Right ventricle myocardium superior (tissue), 1 donor: ENCODE results near the gene PRSS12. TPM values are rescaled to one million over a fixed set of nuclear protein-coding genes. Genes with fewer than 3 reads are reported as not detected.
"Not testable (repeated sequence)": the region's sequence is repeated elsewhere in the genome, so short reads cannot be mapped to it uniquely, and the experiment has no call there.

Experiments used
- ATAC-seq: fragments of 200-7000 bp; cut with Tn5 transposase; one replicate; pipeline ENCODE4 v1.9.1; 2020; ENCODE audit warnings: mild to moderate bottlenecking; ENCODE audit not compliant: poor library complexity
- DNase-seq: peaks from one replicate; pipeline ENCODE4 v3.0.0-alpha.2; 2020
- intact Hi-C: fragments of 100-400 bp; cut with DNase I; formaldehyde crosslinking; loops from one replicate; pipeline ENCODE4 v1.11.2; 2022
- total RNA-seq: library from RNA; stranded (reverse); fragmentation: NEBNext Ultra II Directional; extraction: Animal tissue kit (Norgen Biotek cat#: 25700); gene quantifications from one replicate; pipeline ENCODE4 v1.2.1, GENCODE V29; 2021
- donor health status: DM: no; HTN: yes; CAD: no; lungs with severe emphysema.

PRSS12 gene
- total RNA-seq, 1 donor from 2014 or later: not detected

DNA sequence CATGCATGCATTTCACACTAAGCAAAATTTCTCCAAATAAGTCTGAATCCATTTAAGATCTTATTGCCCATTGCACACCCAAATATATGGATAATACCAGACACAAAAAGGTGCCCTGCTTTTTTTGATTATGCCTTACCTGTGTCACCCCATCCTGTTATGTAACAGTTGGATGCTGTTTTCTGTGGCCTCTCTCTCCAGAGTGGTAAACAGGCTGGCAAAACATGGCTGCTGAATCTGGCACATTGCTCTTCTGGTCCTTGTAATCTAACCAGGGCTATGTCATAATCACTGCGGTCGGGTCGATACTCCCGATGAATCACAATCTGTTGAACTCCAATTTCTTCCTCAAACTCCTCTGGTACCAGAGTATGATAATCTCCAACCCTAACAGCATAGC is 70.1 kb downstream of the PRSS12 start:
- intact Hi-C loops: no loop called here
- ATAC-seq: no peak
- no peak for DNase-seq

DNA sequence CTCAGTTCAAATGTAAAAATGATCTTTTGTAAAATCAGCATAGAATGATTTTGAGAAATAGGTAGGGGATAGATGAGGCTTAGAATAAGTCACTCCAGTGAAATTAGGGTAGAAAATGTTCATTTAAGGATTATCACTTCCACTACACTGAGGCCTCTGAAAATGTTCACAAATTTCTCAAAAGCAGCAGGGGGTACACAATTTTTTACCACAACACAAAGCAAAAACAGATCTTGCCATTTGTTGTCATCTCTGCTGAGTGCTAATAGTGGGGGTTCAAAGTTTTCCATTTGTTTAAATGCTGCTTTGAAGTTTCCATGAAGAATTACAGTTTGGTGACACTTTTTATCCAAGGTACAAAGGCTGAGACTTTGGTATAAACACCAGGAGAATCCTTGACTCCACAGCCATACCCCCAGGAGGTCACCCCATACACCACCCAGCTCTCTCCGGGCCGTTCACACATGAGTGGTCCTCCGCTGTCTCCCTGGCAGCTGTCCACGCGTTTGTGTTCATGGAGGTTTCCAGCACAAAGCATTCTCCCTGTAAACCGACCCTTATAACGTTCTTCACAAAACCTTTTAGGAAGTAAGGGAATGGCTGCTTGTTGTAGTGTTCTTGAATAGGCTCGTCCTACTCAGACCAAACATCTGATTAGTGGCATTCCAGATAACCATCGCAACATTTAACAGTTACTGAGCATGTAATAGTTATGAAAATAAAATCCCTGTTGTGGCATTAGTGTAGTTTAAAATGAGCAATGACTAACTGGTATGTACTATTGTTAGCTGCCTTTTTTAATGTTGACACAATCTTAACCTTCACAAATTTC is 71.0 kb downstream of the PRSS12 start:
- ATAC-seq (no peak), DNase-seq (no peak)
- intact Hi-C loops: no loop called here

DNA sequence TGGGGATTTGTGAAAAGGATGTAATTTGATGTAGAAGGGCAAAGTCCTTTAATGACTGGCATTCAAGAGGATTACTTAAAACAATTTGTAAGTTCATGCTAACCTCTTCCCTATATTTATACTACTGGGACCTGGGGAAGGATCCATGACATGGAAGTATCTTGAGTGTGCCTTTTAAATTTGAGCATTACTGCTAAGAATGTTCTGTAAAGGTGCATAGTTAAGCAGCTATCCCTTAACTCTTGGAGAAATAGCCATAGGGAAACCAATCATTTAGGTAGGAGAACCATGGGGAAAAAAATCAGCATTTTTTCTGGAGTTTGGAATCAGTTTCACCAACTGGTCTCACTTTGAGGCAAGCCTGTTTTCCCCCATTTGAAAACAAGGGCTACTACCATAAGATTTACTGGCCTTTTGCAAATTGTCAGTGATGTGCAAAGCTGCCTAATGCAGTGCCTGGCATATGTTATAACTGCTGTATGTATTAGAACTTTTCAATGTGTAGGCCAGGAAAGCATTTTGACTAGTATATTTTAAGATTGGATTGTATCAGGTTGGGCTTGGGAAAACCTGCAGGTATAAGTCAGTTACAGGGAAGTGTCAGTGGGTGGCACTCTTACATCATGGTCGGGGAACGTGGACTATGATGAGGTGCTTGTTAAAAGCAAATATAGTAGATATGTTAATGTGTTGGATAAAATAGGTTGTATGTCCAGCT is 72.1 kb downstream of the PRSS12 start:
- intact Hi-C loops: no loop called here
- no peak for DNase-seq
- peak; percentile 42 for ATAC-seq

DNA sequence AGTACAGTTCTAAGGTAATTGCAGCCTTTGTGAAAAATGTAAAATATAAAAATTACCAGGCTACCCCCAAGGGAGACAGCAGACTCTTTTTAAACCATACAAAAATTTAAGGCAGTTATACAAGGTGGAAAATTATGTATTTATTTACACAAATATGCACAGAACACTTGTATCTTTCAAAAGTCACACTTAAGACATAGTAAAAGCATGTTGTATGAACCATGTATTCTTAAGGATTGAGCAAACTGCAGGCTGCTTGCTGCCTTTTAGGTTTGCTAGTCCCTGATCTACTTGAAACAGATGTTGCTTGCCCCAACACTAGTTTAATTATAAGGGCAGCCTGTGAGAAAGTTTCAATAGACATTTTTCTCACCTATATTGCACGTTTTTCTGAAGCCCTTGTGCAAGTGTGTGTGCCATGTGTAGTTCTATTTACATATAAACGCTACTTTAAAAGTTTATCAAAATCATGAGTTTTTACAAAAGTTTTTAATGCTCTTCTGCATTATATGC is 72.8 kb downstream of the PRSS12 start:
- DNase-seq: no peak
- intact Hi-C loops: no loop called here
- ATAC-seq: no peak

DNA sequence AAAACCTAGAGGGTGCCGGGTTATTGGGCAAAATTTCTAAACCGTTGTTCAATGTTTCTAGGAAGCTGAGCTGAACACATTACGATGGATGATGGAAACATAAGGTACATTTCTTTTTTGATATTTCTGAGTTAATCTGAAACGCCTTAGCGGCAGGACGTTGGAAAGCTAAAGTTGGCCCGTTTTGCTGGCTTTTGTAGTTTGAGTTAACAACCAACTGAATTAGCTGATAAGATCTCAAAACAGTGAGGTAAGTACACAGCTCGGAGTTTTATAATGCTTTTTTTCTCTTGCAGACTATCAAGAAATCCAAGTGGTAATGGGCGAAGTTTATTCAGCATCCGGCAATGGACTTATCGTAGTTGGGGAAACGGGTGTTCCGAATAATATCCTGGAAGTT is 73.5 kb downstream of the PRSS12 start:
- ATAC-seq (no peak), DNase-seq (no peak)
- intact Hi-C loops: no loop called here

DNA sequence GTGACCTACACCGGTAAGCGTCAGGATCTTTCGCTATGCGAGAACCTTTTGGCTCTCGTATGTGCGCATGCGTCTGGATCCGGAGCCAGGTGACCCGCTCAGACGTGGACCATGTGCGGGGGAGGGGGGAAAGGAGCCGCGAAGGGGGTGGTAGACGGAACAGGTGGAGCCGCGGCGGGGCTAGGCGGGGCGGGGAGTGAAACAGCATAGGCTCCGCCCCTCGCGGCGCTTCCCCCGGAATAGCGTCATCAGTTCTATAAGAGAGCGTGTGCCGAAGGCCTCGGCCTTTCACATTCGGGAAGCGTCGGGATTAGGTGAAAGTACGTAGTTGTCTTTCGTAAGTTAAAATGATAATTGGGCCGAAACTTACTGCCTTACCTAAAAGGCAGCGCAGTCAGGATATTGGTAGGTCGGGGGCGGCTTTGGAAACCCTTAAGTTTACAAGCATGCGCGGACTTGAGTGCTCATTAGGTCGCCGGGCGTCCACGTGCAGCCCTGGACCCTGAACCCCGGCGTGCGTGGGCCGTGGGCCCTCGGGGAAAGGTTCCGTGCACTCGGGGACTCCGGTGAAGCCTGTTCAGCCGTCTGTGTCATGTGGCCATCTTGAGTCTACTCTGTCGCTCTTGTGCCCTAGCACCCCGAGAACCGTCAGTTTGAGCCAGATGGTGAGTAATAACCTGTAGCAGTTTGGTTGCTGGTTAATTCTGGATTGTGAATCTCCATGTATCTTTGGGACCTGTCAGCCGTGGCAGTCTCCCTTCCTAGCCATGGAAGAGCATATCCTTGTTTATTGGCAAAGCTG is 74.1 kb downstream of the PRSS12 start:
- peak; percentile 96 for DNase-seq
- peak; percentile 99 for ATAC-seq
- intact Hi-C loops: no loop called here

DNA sequence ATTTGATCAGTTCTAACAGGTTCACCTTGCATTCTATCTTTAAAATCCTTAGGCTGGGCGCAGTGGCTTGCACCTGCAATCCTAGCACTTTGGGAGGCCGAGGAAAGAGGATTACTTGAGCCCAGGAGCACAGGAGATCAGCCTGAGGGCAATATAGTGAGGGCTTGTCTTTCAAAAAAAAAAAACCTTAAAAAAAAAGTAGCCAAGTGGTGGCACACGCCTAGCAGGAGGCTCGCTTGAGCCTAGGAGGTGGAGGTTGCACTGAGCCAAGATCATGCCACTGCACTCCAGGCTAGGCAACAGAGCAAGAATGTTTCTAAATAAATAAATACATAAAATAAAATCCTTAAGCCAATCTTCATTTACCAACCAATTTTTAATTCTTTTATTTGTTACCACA is 75.6 kb downstream of the PRSS12 start:
- no peak for DNase-seq
- intact Hi-C loops: no loop called here

DNA sequence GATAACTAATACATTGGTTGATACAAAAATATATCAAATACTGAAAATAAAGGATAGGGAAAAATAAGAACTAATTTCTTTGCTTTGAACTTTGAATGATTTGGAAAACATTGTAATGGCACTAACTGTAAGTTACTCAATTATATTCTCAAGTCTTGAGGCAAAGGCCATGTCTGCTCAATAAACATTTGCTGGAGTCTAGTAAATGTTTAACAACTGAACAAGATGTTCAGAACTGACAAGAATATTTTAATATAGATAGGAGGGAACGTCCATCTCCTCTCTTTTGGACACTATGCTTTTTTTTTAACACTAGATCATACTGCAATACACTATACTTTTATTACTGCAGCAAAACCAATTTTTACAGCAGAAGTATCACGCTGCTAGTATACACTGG is 76.2 kb downstream of the PRSS12 start:
- intact Hi-C loops: no loop called here
- no peak for DNase-seq
- no peak for ATAC-seq

More for the DNA sequence above, 75.6 kb downstream of the PRSS12 start:
- ATAC-seq: no peak

DNA sequence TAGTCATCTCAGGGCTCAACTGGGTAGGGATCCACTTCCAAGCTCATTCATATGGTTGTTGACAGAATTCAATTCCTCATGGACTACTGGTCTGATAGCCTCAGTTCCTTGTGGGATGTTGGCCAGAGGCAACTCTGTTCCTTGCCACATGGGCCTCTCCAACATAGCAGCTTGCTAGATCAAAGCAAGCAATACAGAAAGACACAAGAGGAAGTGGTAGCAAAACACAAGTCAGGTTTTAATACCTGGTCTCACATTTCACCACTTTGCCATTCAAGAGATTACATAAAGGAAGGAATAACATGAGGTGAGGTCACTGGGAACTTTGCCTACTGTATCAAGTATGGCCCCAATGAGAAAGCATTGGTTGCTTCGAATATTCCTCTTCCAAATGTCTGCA is 79.2 kb downstream of the PRSS12 start:
- DNase-seq (no peak), ATAC-seq (no peak)
- intact Hi-C loops: no loop called here

DNA sequence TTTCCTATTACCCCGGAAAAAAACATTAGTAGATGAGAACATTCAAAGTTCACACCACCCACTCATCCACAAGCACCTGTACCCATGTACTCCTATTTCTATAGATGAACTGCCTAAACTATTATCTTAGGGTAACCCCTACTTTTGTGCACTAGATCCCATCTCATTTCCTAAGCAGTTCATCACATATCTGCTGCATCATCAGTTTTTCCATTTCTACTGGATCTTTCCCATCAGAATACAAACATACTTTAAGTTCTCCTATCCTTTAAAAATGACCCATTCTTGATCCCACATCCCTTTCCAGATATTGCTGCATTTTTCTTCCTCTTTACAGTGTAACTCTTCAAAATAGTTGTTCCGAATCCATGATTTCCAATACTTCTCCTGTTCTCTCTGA is 81.0 kb downstream of the PRSS12 start:
- DNase-seq: no peak
- intact Hi-C loops: no loop called here
- ATAC-seq: no peak

DNA sequence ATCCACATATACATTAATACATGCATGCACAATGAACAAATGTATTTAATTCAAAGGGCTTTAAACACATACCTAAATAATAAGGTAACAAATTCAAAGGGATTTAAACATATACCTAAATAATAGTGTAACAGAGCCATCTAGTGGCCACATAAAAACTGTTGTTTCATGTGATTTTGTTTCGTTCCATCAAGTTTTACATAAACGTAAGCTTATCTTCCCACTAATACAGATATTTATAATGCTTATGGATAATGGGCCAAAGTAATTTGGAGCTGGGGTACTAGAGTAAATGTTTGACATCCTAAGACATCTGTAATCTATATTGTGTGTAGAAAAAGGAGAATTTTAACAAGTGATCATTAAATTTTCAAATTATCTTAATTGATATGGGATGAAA is 82.3 kb downstream of the PRSS12 start:
- DNase-seq (no peak), ATAC-seq (no peak)
- intact Hi-C loops: no loop called here

DNA sequence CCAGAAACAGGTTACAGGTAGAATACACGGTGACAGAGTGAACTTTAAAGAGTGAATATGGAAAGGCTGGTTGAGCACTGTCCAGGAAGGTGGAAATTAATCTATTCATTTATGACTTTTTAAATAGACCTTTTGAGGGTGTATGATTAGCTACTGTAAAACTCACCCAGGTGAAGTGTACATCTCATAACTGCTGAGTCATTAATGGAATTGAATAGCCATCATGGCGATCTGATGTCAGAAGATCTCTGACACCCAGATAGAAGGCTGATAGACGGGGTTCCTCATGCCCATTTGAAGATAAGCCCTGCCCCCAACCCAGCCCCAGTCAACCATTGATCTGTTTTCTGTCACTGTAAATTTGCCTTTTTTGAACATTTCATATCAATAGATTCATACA is 84.0 kb downstream of the PRSS12 start:
- intact Hi-C loops: no loop called here
- ATAC-seq: no peak

DNA sequence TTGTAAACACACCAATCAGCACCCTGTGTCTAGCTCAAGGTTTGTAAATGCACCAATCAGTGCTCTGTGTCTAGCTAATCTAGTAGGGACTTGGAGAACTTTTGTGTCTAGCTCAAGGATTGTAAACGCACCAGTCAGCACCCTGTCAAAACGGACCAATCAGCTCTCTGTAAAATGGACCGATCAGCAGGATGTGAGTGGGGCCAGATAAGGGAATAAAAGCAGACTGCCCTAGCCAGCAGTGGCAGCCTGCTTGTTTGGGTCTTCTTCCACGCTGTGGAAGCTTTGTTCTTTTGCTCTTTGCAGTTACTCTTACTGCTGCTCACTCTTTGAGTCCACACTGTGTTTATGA is 86.7 kb downstream of the PRSS12 start:
- ATAC-seq, intact Hi-C loops: not testable (repeated sequence)

More for the DNA sequence above, 84.0 kb downstream of the PRSS12 start:
- DNase-seq: no peak

DNA sequence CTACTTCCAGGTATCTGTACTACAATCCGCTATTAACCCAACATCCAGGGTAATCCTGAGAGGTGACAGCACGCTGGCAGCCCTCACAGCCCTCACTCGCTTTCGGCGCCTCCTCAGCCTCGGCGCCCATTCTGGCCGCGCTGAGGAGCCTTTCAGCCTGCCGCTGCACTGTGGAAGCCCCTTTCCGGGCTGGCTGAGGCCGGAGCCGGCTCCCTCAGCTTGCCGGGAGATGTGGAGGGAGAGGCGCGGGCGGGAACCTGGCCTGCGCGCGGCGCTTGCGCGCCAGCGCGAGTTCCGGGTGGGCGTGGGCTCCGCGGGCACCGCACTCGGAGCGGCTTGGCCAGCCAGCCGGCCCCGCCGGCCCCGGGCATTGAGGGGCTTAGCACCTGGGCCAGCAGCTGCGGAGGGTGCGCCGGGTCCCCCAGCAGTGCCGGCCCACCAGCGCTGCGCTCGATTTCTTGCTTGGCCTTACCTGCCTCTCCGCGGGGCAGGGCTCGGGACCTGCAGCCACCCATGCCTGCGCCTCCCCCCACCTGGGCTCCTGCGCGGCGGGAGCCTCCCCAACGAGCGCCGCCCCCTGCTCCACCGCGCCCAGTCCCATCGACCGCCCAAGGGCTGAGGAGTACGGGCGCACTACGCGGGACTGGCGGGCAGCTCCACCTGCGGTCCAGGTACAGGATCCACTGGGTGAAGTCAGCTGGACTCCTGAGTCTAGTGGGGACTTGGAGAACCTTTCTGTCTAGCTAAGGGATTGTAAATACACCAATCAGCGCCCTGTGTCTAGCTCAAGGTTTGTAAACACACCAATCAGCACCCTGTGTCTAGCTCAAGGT is 87.3 kb downstream of the PRSS12 start:
- intact Hi-C loops: no loop called here
- ATAC-seq: peak; percentile 56
- peak; percentile 39 for DNase-seq

More for the DNA sequence above, 86.7 kb downstream of the PRSS12 start:
- DNase-seq: not testable (repeated sequence)

DNA sequence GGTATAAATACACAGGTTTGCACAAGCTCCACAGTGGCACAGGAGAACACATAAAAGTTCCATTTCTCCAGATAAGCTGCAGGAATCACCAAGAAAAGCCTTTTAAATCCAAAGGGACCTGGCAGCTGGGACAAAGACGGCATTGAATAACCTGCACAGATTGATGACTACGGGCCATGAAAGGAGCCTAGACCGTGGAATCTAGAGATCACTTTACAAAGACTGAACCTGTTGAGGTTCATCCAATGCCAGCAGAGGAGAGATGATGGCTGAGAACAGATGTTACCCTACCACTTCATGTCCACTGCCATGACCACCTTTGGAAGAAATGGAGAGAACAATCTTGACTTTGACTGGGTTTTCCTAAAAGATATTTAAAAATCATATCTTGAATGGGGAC is 88.7 kb downstream of the PRSS12 start:
- DNase-seq (no peak), ATAC-seq (no peak)
- intact Hi-C loops: no loop called here

DNA sequence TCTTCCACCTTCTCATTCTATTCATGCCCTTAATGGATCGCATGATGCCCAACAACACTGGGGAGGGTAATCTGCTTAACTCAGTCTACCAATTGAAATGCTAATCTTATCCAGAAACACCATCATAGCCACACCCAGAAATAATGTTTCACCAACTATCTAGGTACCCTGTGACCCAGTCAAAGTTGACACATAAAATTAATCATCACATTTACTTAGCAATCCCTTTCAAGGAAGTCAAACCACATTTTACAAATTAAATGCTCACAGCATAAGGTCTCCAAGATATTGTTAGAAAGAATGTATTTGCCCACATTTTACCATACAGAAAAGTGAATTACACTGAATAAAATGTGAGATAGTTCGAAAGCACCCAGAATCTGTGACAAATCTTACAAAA is 92.5 kb downstream of the PRSS12 start:
- intact Hi-C loops: no loop called here
- no peak for DNase-seq
- no peak for ATAC-seq

DNA sequence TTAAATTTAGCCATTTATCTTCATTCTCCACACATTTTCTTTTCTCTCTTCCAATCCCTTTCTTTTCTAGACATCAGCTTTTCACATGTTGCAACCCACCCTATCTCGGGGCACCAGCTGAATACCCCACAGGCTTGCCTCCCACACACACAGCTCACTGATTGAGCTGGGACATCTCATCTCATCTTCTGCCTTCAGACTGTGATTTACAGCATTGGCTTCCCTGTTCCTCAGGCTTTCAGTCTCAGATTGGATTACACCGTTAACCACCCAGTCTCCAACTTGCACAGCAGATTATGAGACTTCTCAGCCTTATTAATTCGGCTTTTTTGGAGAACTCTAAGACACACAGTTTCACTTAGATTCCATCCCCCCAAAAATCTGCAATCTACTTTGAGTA is 93.7 kb downstream of the PRSS12 start:
- no peak for DNase-seq
- intact Hi-C loops: no loop called here
- ATAC-seq: no peak

DNA sequence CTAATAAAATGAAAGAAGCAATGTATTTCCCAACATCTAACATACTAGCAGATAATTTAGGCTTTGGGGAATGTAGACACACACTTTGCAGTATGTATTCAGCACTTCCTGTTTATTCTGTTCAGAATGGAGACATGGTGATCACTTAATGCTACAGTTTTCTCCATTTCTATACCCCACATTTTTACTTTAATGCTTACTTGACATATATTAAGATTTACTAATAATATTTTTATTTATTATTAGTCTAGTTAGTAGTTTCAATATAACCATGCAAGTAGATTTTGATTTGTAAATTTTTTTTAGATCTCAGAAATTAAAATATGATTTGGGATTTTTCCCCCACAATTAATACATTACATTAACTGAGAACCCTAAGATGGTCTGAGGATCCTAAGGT is 98.4 kb downstream of the PRSS12 start:
- DNase-seq: no peak
- intact Hi-C loops: no loop called here
- no peak for ATAC-seq
